ENCODE measurements around the gene CCDC201.

Gene CCDC201

GRCh38 chr7:45894665-45895062, 21.8 kb upstream of the CCDC201 start:
- in situ Hi-C loops (cut with MboI; ENCODE audit: low sequenced_read_pairs): no loop called here

GRCh38 chr7:45893996-45894664, 21.2 kb upstream of the CCDC201 start:
- in situ Hi-C loops (cut with MboI; ENCODE audit: low sequenced_read_pairs): no loop called here

- in situ Hi-C loops (cut with MboI; ENCODE audit: low sequenced_read_pairs): no loop called here
Observed at GRCh38 chr7:45893374-45893995, 20.6 kb upstream of the CCDC201 start.

- in situ Hi-C loops (cut with MboI; ENCODE audit: low sequenced_read_pairs): no loop called here
Observed at GRCh38 chr7:45892407-45893035, 19.6 kb upstream of the CCDC201 start.

- in situ Hi-C loops (cut with MboI; ENCODE audit: low sequenced_read_pairs): no loop called here
Observed at GRCh38 chr7:45891462-45892402, 18.9 kb upstream of the CCDC201 start.

- in situ Hi-C loops (cut with MboI; ENCODE audit: low sequenced_read_pairs): no loop called here
Observed at GRCh38 chr7:45890902-45891461, 18.1 kb upstream of the CCDC201 start.

GRCh38 chr7:45890125-45890901, 17.4 kb upstream of the CCDC201 start:
- in situ Hi-C loops (cut with MboI; ENCODE audit: low sequenced_read_pairs): no loop called here

- in situ Hi-C loops (cut with MboI; ENCODE audit: low sequenced_read_pairs): no loop called here
Observed at GRCh38 chr7:45889367-45890067, 16.6 kb upstream of the CCDC201 start.

GRCh38 chr7:45888993-45889366, 16.1 kb upstream of the CCDC201 start:
- in situ Hi-C loops (cut with MboI; ENCODE audit: low sequenced_read_pairs): no loop called here

- in situ Hi-C loops (cut with MboI; ENCODE audit: low sequenced_read_pairs): no loop called here
Observed at GRCh38 chr7:45888185-45888992, 15.5 kb upstream of the CCDC201 start, which contains the start of gene IGFBP1. IGFBP1 (plus strand) TSS chr7:45888488; CDS start chr7:45888653, 165 bp downstream.

GRCh38 chr7:45886931-45887667, 14.2 kb upstream of the CCDC201 start:
- in situ Hi-C loops (cut with MboI; ENCODE audit: low sequenced_read_pairs): no loop called here

- in situ Hi-C loops (cut with MboI; ENCODE audit: low sequenced_read_pairs): no loop called here
Observed at GRCh38 chr7:45885264-45885882, 12.5 kb upstream of the CCDC201 start.

GRCh38 chr7:45884136-45884535, 11.3 kb upstream of the CCDC201 start:
- in situ Hi-C loops (cut with MboI; ENCODE audit: low sequenced_read_pairs): no loop called here

- in situ Hi-C loops (cut with MboI; ENCODE audit: low sequenced_read_pairs): no loop called here
Observed at GRCh38 chr7:45882465-45882810, 9.6 kb upstream of the CCDC201 start.

- in situ Hi-C loops (cut with MboI; ENCODE audit: low sequenced_read_pairs): no loop called here
Observed at GRCh38 chr7:45881759-45882464, 9.0 kb upstream of the CCDC201 start.

GRCh38 chr7:45881280-45881758, 8.4 kb upstream of the CCDC201 start:
- in situ Hi-C loops (cut with MboI; ENCODE audit: low sequenced_read_pairs): no loop called here

- in situ Hi-C loops (cut with MboI; ENCODE audit: low sequenced_read_pairs): no loop called here
Observed at GRCh38 chr7:45880433-45880860, 7.6 kb upstream of the CCDC201 start.
